HCT116 (cell line): Measurements from ENCODE around the gene CD82. TPM values are rescaled to one million over a fixed set of nuclear protein-coding genes. Genes with fewer than 3 reads are reported as not detected.

Experiments
- ATAC-seq: fragments of 200-7000 bp; cut with Tn5 transposase; 2 replicates; pipeline ENCODE4 v1.9.1; 2020; ENCODE audit warnings: mild to moderate bottlenecking, moderate library complexity
- BruUV-seq: library from RNA; stranded (reverse); fragments of 400-500 nt; replicated peaks from 2 replicates; lab custom pipeline; 2021; lab: Mats Ljungman, UMichigan
- CTCF ChIA-PET: fragments of 300-600 bp; sonication (Branson Sonifier 250); formaldehyde crosslinking; loops from one replicate; lab custom pipeline; 2021; ENCODE audit warnings: antibody characterized with exemption; lab: Charles Lee
- POLR2A ChIA-PET: fragments of 300-600, 350-600 bp; sonication (Branson Sonifier 250); formaldehyde crosslinking; loops from one replicate; lab custom pipeline; 2021; ENCODE audit warnings: antibody characterized with exemption; lab: Charles Lee
- RAD21 ChIA-PET, 2 experiments: fragments of 300-600 bp; sonication (Branson Sonifier 250); formaldehyde crosslinking; loops; one replicate each; lab custom pipeline; 2023; ENCODE audit warnings: low total read pairs in 2 of 2; ENCODE audit not compliant: uncharacterized antibody in 2 of 2, unreplicated experiment in 2 of 2, low non-redundant PET in 1 of 2; lab: Charles Lee
- DNase-seq: peaks from one replicate; pipeline ENCODE4 v3.0.0-alpha.2; 2010; ENCODE audit warnings: low read depth, low spot score
- H2AFZ ChIP-seq: fragments of 200-600 bp; shearing (Covaris generic), sonication (generic); 2 replicates; pipeline ENCODE4 v1.6.1; 2017; ENCODE audit warnings: low read depth, mixed run types, mixed read lengths, antibody characterized with exemption, low read length; ENCODE audit not compliant: poor library complexity, severe bottlenecking
- H3K27ac ChIP-seq: 2 replicates; pipeline ENCODE4 v1.5.1; 2012; ENCODE audit warnings: low read depth, low read length
- H3K27me3 ChIP-seq: fragments of 200-600 bp; sonication (generic); 2 replicates; pipeline ENCODE4 v1.6.1; 2016; ENCODE audit warnings: mixed run types, low read length, mixed read lengths; ENCODE audit not compliant: insufficient read depth
- H3K36me3 ChIP-seq, 2 experiments: fragments of 200-500 bp in 1 of 2; fragments of 200-600 bp in 1 of 2; sonication (Bioruptor generic) in 1 of 2; sonication (generic) in 1 of 2; 2 replicates each; pipeline versions ENCODE4 v1.5.1 to v1.6.1; 2014 to 2016; ENCODE audit warnings: low read length in 2 of 2, inconsistent platforms in 1 of 2, mixed read lengths in 1 of 2, mixed run types in 1 of 2; ENCODE audit not compliant: insufficient read depth in 2 of 2, control insufficient read depth in 1 of 2
- H3K4me1 ChIP-seq, 2 experiments: fragments of 200-600 bp in 1 of 2; sonication (generic) in 1 of 2; 2 replicates each; pipeline versions ENCODE4 v1.5.1 to v1.6.1; 2012 to 2017; ENCODE audit warnings: low read length in 2 of 2, inconsistent platforms in 1 of 2, mild to moderate bottlenecking in 1 of 2, mixed read lengths in 1 of 2, mixed run types in 1 of 2, moderate library complexity in 1 of 2; ENCODE audit not compliant: insufficient read depth in 2 of 2, control insufficient read depth in 1 of 2
- H3K4me2 ChIP-seq: fragments of 200-600 bp; sonication (generic); 2 replicates; pipeline ENCODE4 v1.6.1; 2017; ENCODE audit warnings: mixed run types, low read length, mixed read lengths
- H3K4me3 ChIP-seq, 2 experiments: fragments of 200-600 bp in 1 of 2; sonication (generic) in 1 of 2; replicated peaks in 1 of 2; 2 replicates each; pipeline ENCODE4 v1.5.1; 2011 to 2016; ENCODE audit warnings: low read length in 2 of 2, control low read depth in 1 of 2, low read depth in 1 of 2, mild to moderate bottlenecking in 1 of 2, mixed read lengths in 1 of 2, mixed run types in 1 of 2
- H3K79me2 ChIP-seq: fragments of 200-600 bp; sonication (generic); 2 replicates; pipeline ENCODE4 v1.6.1; 2017; ENCODE audit warnings: mild to moderate bottlenecking, mixed run types, low read length, moderate library complexity, mixed read lengths; ENCODE audit not compliant: insufficient read depth
- H3K9ac ChIP-seq: fragments of 200-600 bp; sonication (generic); 2 replicates; pipeline ENCODE4 v1.6.1; 2016; ENCODE audit warnings: low read length, mixed read lengths
- H3K9me2 ChIP-seq: fragments of 200-600 bp; sonication (generic), shearing (Covaris generic); 2 replicates; pipeline ENCODE4 v1.6.1; 2017; ENCODE audit warnings: mixed run types, mild to moderate bottlenecking, moderate library complexity; ENCODE audit not compliant: insufficient read depth
- H3K9me3 ChIP-seq, 2 experiments: fragments of 200-500 bp in 1 of 2; fragments of 200-600 bp in 1 of 2; sonication (Bioruptor generic) in 1 of 2; sonication (generic) in 1 of 2; 2 replicates each; pipeline ENCODE4 v1.6.1; 2014 to 2017; ENCODE audit warnings: low read length in 2 of 2, mixed read lengths in 2 of 2, inconsistent platforms in 1 of 2, low read depth in 1 of 2, mild to moderate bottlenecking in 1 of 2, mixed run types in 1 of 2, moderate library complexity in 1 of 2; ENCODE audit not compliant: control insufficient read depth in 1 of 2, insufficient read depth in 1 of 2
- H4K20me1 ChIP-seq: fragments of 200-600 bp; sonication (generic), shearing (Covaris generic); 2 replicates; pipeline ENCODE4 v1.6.1; 2017; ENCODE audit warnings: mixed run types, mild to moderate bottlenecking, moderate library complexity; ENCODE audit not compliant: insufficient read depth
- ELF1 ChIP-seq: IDR thresholded peaks from 2 replicates; pipeline ENCODE4 v1.6.1; 2012; ENCODE audit warnings: low read depth, borderline replicate concordance
- JUND ChIP-seq: IDR thresholded peaks from 2 replicates; pipeline ENCODE4 v1.6.1; 2012
- POLR2AphosphoS5 ChIP-seq: IDR thresholded peaks from 2 replicates; pipeline ENCODE4 v1.6.1; 2011; ENCODE audit warnings: mild to moderate bottlenecking, low read depth, low read length, moderate library complexity
- RAD21 ChIP-seq: IDR thresholded peaks from 2 replicates; pipeline ENCODE4 v1.6.1; 2012; ENCODE audit warnings: low read depth, mild to moderate bottlenecking
- SIN3A ChIP-seq: IDR thresholded peaks from 2 replicates; pipeline ENCODE4 v1.6.1; 2012; ENCODE audit warnings: low read depth
- YY1 ChIP-seq: IDR thresholded peaks from 2 replicates; pipeline ENCODE4 v1.6.1; 2011; ENCODE audit warnings: low read length, low read depth, moderate library complexity, mild to moderate bottlenecking; ENCODE audit not compliant: insufficient replicate concordance; ENCODE audit errors: extremely low read depth
- ZFX ChIP-seq: fragments of 450-650 bp; IDR thresholded peaks from 2 replicates; pipeline ENCODE4 v1.6.1; 2017
- ZNF274 ChIP-seq: fragments of 200-500 bp; sonication (Bioruptor generic); IDR thresholded peaks from 2 replicates; pipeline ENCODE4 v1.6.1; 2014; ENCODE audit warnings: mild to moderate bottlenecking, low read depth, low read length, inconsistent platforms
- intact Hi-C: fragments of 100-400 bp; cut with micrococcal nuclease; formaldehyde crosslinking; loops from 2 replicates; pipeline ENCODE4 v1.10.0; 2022
- total RNA-seq: library from RNA; stranded (reverse); gene quantifications from one replicate; pipeline ENCODE4 v1.2.1, GENCODE V29; 2021; ENCODE audit not compliant: unreplicated experiment

The CD82 gene
- total RNA-seq, 1 experiment from 2014 or later: 16.7 TPM

- Histone ChIP-seq H3K9me2 (no peaks in the 10 kb centered on the region), H4K20me1 (no peaks in the 10 kb centered on the region), H3K36me3 (no peaks in the 10 kb centered on the region), H3K27me3 (no peaks in the 10 kb centered on the region), H3K4me3 (no peak overlapping the region), H3K9me3 (no peaks in the 10 kb centered on the region), H2AFZ (no peak overlapping the region), H3K4me2 (no peak overlapping the region), H3K9ac (no peak overlapping the region), H3K4me1 (peaks cover 0 to 5% of the 10 kb centered on the region in 2 experiments; a peak in 1 of 4 replicates)
- BruUV-seq: no TSS peak
- ChIA-PET POLR2A (no interaction called here), RAD21 (no interaction called here), CTCF (no interaction called here)
- DNase-seq (no peak), ATAC-seq (no peak)
- intact Hi-C loops: loop anchor here (10.0 kb wide), 1 partner anchor 465 kb away; no protein-coding TSS in a partner anchor
- TF ChIP-seq ELF1: no peak
- TF ChIP-seq RAD21: no peak
- no peak for TF ChIP-seq POLR2AphosphoS5
- no peak for TF ChIP-seq ZFX
- no peak for TF ChIP-seq ZNF274
- no peak for TF ChIP-seq SIN3A
- no peak for TF ChIP-seq YY1
- TF ChIP-seq, all 23 proteins: peak for 0
- Histone ChIP-seq H3K27ac (no peak overlapping the region), H3K79me2 (no peaks in the 10 kb centered on the region)
Measured at GRCh38 chr11:44609783-44610155, 44.3 kb downstream of the CD82 start.

GRCh38 chr11:44610186-44610955 lies 44.9 kb downstream of the CD82 start:
- Histone ChIP-seq H3K79me2 (no peaks in the 10 kb centered on the region), H3K4me1 (peaks cover 0 to 5% of the 10 kb centered on the region in 2 experiments; a peak in 1 of 4 replicates), H3K27me3 (no peaks in the 10 kb centered on the region), H3K36me3 (no peaks in the 10 kb centered on the region), H2AFZ (no peak overlapping the region), H3K9me3 (no peaks in the 10 kb centered on the region), H3K9ac (no peak overlapping the region), H3K4me2 (no peak overlapping the region), H4K20me1 (no peaks in the 10 kb centered on the region), H3K9me2 (no peaks in the 10 kb centered on the region), H3K4me3 (no peak overlapping the region), H3K27ac (no peak overlapping the region)
- no TSS peak for BruUV-seq
- DNase-seq (no peak), ATAC-seq (no peak)
- no peak for TF ChIP-seq JUND
- ChIA-PET RAD21 (interaction anchor here in 1 of 2 experiments (0.6 kb wide), 1 partner anchor 74 kb away, joined by 4 read pairs; no protein-coding TSS in a partner anchor), CTCF (no interaction called here), POLR2A (no interaction called here)
- intact Hi-C loops: loop anchor here (10.0 kb wide), 1 partner anchor 466 kb away; no protein-coding TSS in a partner anchor
